ENCODE results near the gene SLC12A4. TPM values are rescaled to one million over a fixed set of nuclear protein-coding genes. Genes with fewer than 3 reads are reported as not detected.

SLC12A4 gene
- 25.2 to 32.7 TPM (median 29.1 TPM) in 5 replicates for total RNA-seq (2022; extraction: Qiagen RNA extraction; ENCODE audit: low read depth)

GRCh38 chr16:67968400-67969253 lies at the start of gene SLC12A4:
Gene SLC12A4, minus strand, starts transcription at chr16:67968637. Its CDS starts 84 bp downstream, at chr16:67968553.

GRCh38 chr16:68015681-68016080 lies 47.2 kb upstream of the SLC12A4 start, which contains the start of gene DPEP2NB:
Gene DPEP2NB, minus strand, starts transcription at chr16:68015911. Its CDS starts 141 bp downstream, at chr16:68015770.

GRCh38 chr16:67998779-67999688 lies 30.6 kb upstream of the SLC12A4 start, which contains the start of gene DPEP2:
Gene DPEP2, minus strand, starts transcription at chr16:67999484. Its CDS starts 6,272 bp downstream, at chr16:67993212.

GRCh38 chr16:67979955-67980678 lies 11.7 kb upstream of the SLC12A4 start, which contains the start of gene DPEP3:
Gene DPEP3, minus strand, starts transcription at chr16:67980499. Its CDS starts 119 bp downstream, at chr16:67980380.

GRCh38 chr16:67943619-67944504 lies 24.6 kb downstream of the SLC12A4 start, which contains the start of gene LCAT:
Gene LCAT, minus strand, starts transcription at chr16:67944120. Its CDS starts 19 bp downstream, at chr16:67944101.

GRCh38 chr16:67936124-67936879 lies 32.1 kb downstream of the SLC12A4 start, which contains the start of gene PSMB10:
Gene PSMB10, minus strand, starts transcription at chr16:67936850. Its CDS starts 101 bp downstream, at chr16:67936749.

GRCh38 chr16:67931712-67932461 lies 36.5 kb downstream of the SLC12A4 start, which contains the start of gene CTRL:
Gene CTRL, minus strand, starts transcription at chr16:67931862. Its CDS starts 10 bp downstream, at chr16:67931852.

Other genes with a start within 250 kb of the SLC12A4 start
- 16.1 to 17.8 TPM (median 17.5 TPM) in 5 replicates for gene GFOD2, start 249.3 kb downstream of the SLC12A4 start, total RNA-seq (2022; extraction: Qiagen RNA extraction; ENCODE audit: low read depth)
- gene RANBP10, start 162.1 kb downstream of the SLC12A4 start, total RNA-seq (2022; extraction: Qiagen RNA extraction; ENCODE audit: low read depth) = 8.5 to 11.0 TPM (median 9.6 TPM) in 5 replicates
- gene TSNAXIP1, start 161.7 kb downstream of the SLC12A4 start, total RNA-seq (2022; extraction: Qiagen RNA extraction; ENCODE audit: low read depth) = 0.32 to 0.56 TPM (median 0.47 TPM) in 5 replicates
- gene THAP11, start 126.3 kb downstream of the SLC12A4 start, total RNA-seq (2022; extraction: Qiagen RNA extraction; ENCODE audit: low read depth) = 25.6 to 42.9 TPM (median 41.3 TPM) in 5 replicates
- gene NUTF2, start 121.7 kb downstream of the SLC12A4 start, total RNA-seq (2022; extraction: Qiagen RNA extraction; ENCODE audit: low read depth) = 229 to 266 TPM (median 237 TPM) in 5 replicates
- gene CENPT, start 120.9 kb downstream of the SLC12A4 start, total RNA-seq (2022; extraction: Qiagen RNA extraction; ENCODE audit: low read depth) = 27.0 to 30.7 TPM (median 29.1 TPM) in 5 replicates
- gene EDC4, start 95.6 kb downstream of the SLC12A4 start, total RNA-seq (2022; extraction: Qiagen RNA extraction; ENCODE audit: low read depth) = 45.9 to 72.1 TPM (median 66.4 TPM) in 5 replicates
- 0.22 to 0.29 TPM in 2 of 5 replicates, not detected in the others for gene NRN1L, start 83.8 kb downstream of the SLC12A4 start, total RNA-seq (2022; extraction: Qiagen RNA extraction; ENCODE audit: low read depth)
- 12.7 to 20.2 TPM (median 14.9 TPM) in 5 replicates for gene PSKH1, start 75.4 kb downstream of the SLC12A4 start, total RNA-seq (2022; extraction: Qiagen RNA extraction; ENCODE audit: low read depth)
- 1.5 to 2.2 TPM (median 2.0 TPM) in 5 replicates for gene CTRL, start 36.8 kb downstream of the SLC12A4 start, total RNA-seq (2022; extraction: Qiagen RNA extraction; ENCODE audit: low read depth)
- gene PSMB10, start 31.8 kb downstream of the SLC12A4 start, total RNA-seq (2022; extraction: Qiagen RNA extraction; ENCODE audit: low read depth) = 45.3 to 56.5 TPM (median 47.3 TPM) in 5 replicates
- 6.7 to 11.9 TPM (median 10.9 TPM) in 5 replicates for gene LCAT, start 24.5 kb downstream of the SLC12A4 start, total RNA-seq (2022; extraction: Qiagen RNA extraction; ENCODE audit: low read depth)
- not detected in 5 replicates for gene DPEP3, start 11.9 kb upstream of the SLC12A4 start, total RNA-seq (2022; extraction: Qiagen RNA extraction; ENCODE audit: low read depth)
- not detected in 5 replicates for gene DPEP2, start 30.8 kb upstream of the SLC12A4 start, total RNA-seq (2022; extraction: Qiagen RNA extraction; ENCODE audit: low read depth)
- gene DPEP2NB, start 47.3 kb upstream of the SLC12A4 start, total RNA-seq (2022; extraction: Qiagen RNA extraction; ENCODE audit: low read depth) = not detected in 5 replicates
- 19.6 to 20.7 TPM (median 20.1 TPM) in 5 replicates for gene DDX28, start 54.6 kb upstream of the SLC12A4 start, total RNA-seq (2022; extraction: Qiagen RNA extraction; ENCODE audit: low read depth)
- 16.1 to 19.0 TPM (median 18.4 TPM) in 5 replicates for gene DUS2, start 54.6 kb upstream of the SLC12A4 start, total RNA-seq (2022; extraction: Qiagen RNA extraction; ENCODE audit: low read depth)
- gene NFATC3, start 116.7 kb upstream of the SLC12A4 start, total RNA-seq (2022; extraction: Qiagen RNA extraction; ENCODE audit: low read depth) = 14.7 to 19.0 TPM (median 18.8 TPM) in 5 replicates

Data from A549 treated with DMSO at 1 μM for 4 hours (cell line).